CD14-positive monocyte (primary cell): ENCODE results near the gene SEMA3A. TPM values are rescaled to one million over a fixed set of nuclear protein-coding genes. Genes with fewer than 3 reads are reported as not detected.

Experiments used
- DNase-seq, 3 donors: peaks; one replicate each; pipeline ENCODE4 v3.0.0-alpha.2; 2011 to 2022
- H2AFZ ChIP-seq: 2 replicates; pipeline ENCODE4 v1.6.0; 2012; ENCODE audit warnings: mild to moderate bottlenecking, low read depth, low read length, inconsistent platforms; ENCODE audit not compliant: insufficient read depth, poor library complexity, severe bottlenecking
- H3K27ac ChIP-seq, 2 donors: 1 replicate in 1 of 2; 2 replicates in 1 of 2; pipeline ENCODE4 v1.5.1; 2012 to 2013; ENCODE audit warnings: low read length in 2 of 2, control low read depth in 1 of 2, inconsistent platforms in 1 of 2, low read depth in 1 of 2, mild to moderate bottlenecking in 1 of 2
- H3K27me3 ChIP-seq, 2 donors: one replicate each; pipeline versions ENCODE4 v1.6.0 to v1.6.1; 2011 to 2013; ENCODE audit warnings: low read length in 2 of 2; ENCODE audit not compliant: control insufficient read depth in 2 of 2, insufficient read depth in 2 of 2
- H3K36me3 ChIP-seq, 2 donors: replicated peaks in 1 of 2; 1 replicate in 1 of 2; 2 replicates in 1 of 2; pipeline versions ENCODE4 v1.5.1 to v1.6.1; 2012 to 2013; ENCODE audit warnings: low read length in 2 of 2, control low read depth in 1 of 2, inconsistent platforms in 1 of 2, mild to moderate bottlenecking in 1 of 2; ENCODE audit not compliant: insufficient read depth in 2 of 2, control insufficient read depth in 1 of 2
- H3K4me1 ChIP-seq, 2 donors: 1 replicate in 1 of 2; 2 replicates in 1 of 2; pipeline versions ENCODE4 v1.5.1 to v1.6.1; 2012 to 2013; ENCODE audit warnings: low read length in 2 of 2, control low read depth in 1 of 2, inconsistent platforms in 1 of 2, mild to moderate bottlenecking in 1 of 2, moderate library complexity in 1 of 2; ENCODE audit not compliant: insufficient read depth in 2 of 2, control insufficient read depth in 1 of 2
- H3K4me2 ChIP-seq: replicated peaks from 2 replicates; pipeline ENCODE3; 2012; ENCODE audit warnings: low read length, moderate library complexity, mild to moderate bottlenecking; ENCODE audit not compliant: poor library complexity, severe bottlenecking; ENCODE audit errors: extremely low read depth
- H3K4me3 ChIP-seq, 3 experiments: fragments of 200-600 bp in 1 of 3; sonication (generic) in 1 of 3; replicated peaks in 1 of 3; 1 replicate in 2 of 3; 2 replicates in 1 of 3; pipeline ENCODE4 v1.5.1; 2011 to 2013; ENCODE audit warnings: low read length in 3 of 3, mild to moderate bottlenecking in 3 of 3, control low read depth in 2 of 3, low read depth in 2 of 3, inconsistent platforms in 1 of 3, moderate library complexity in 1 of 3
- H3K79me2 ChIP-seq: 2 replicates; pipeline ENCODE4 v1.6.0; 2012; ENCODE audit warnings: mild to moderate bottlenecking, control low read depth, inconsistent platforms, low read length, moderate library complexity; ENCODE audit not compliant: insufficient read depth
- H3K9ac ChIP-seq: 2 replicates; pipeline ENCODE4 v1.6.0; 2017; ENCODE audit warnings: low read length, mild to moderate bottlenecking; ENCODE audit not compliant: insufficient read depth, poor library complexity, severe bottlenecking
- H3K9me3 ChIP-seq, 2 donors: replicated peaks in 1 of 2; 1 replicate in 1 of 2; 2 replicates in 1 of 2; pipeline versions ENCODE4 v1.5.1 to v1.6.1; 2012 to 2013; ENCODE audit warnings: low read length in 2 of 2, control low read depth in 1 of 2; ENCODE audit not compliant: control insufficient read depth in 1 of 2, insufficient read depth in 1 of 2
- H4K20me1 ChIP-seq: 2 replicates; pipeline ENCODE4 v1.6.0; 2012; ENCODE audit warnings: mild to moderate bottlenecking, low read length, control low read depth, moderate library complexity; ENCODE audit not compliant: insufficient read depth
- H3K27ac Mint-ChIP-seq, 7 donors: one replicate each; pipeline ENCODE4 v1.8.0; 2020; ENCODE audit warnings: mild to moderate bottlenecking in 7 of 7, mixed read lengths in 7 of 7, moderate library complexity in 6 of 7, inconsistent platforms in 2 of 7
- H3K27me3 Mint-ChIP-seq, 3 donors: one replicate each; pipeline ENCODE4 v1.8.0; 2021 to 2022; ENCODE audit warnings: low read depth in 3 of 3, mild to moderate bottlenecking in 3 of 3, mixed read lengths in 3 of 3, moderate library complexity in 3 of 3, inconsistent platforms in 1 of 3
- H3K36me3 Mint-ChIP-seq, 2 donors: one replicate each; pipeline ENCODE4 v1.8.0; 2020; ENCODE audit warnings: mixed read lengths in 2 of 2, inconsistent platforms in 1 of 2, mild to moderate bottlenecking in 1 of 2
- H3K4me1 Mint-ChIP-seq: one replicate; pipeline ENCODE4 v1.8.0; 2020; ENCODE audit warnings: mild to moderate bottlenecking, mixed read lengths
- H3K4me3 Mint-ChIP-seq, 2 donors: one replicate each; pipeline ENCODE4 v1.8.0; 2020; ENCODE audit warnings: mild to moderate bottlenecking in 2 of 2, mixed read lengths in 2 of 2, moderate library complexity in 1 of 2
- H3K9me3 Mint-ChIP-seq, 7 donors: one replicate each; pipeline ENCODE4 v1.8.0; 2020 to 2022; ENCODE audit warnings: mixed read lengths in 7 of 7, mild to moderate bottlenecking in 6 of 7, moderate library complexity in 6 of 7, inconsistent platforms in 2 of 7
- CTCF ChIP-seq: fragments of 200-600 bp; IDR thresholded peaks from one replicate; pipeline ENCODE4 v1.8.0; 2022; ENCODE audit warnings: antibody characterized with exemption, mild to moderate bottlenecking
- WGBS: methylation state at CpG from one replicate; pipeline ENCODE4 v1.1.5; 2013; ENCODE audit warnings: missing lambda C conversion rate; ENCODE audit not compliant: insufficient coverage; 5-methylcytosine and 5-hydroxymethylcytosine counted together
- intact Hi-C, 2 donors: fragments of 100-400 bp; cut with micrococcal nuclease; formaldehyde crosslinking; loops; one replicate each; pipeline versions ENCODE4 v1.15.0 to v1.15.1; 2023
- polyA plus RNA-seq, 3 donors: library from polyadenylated mRNA; depleted of rRNA in 1 of 3; unstranded in 2 of 3; stranded (reverse) in 1 of 3; fragments of 300-500 nt in 2 of 3; fragments of >200 nt in 1 of 3; fragmentation: Illumina TruSeq in 2 of 3; gene quantifications; 1 replicate in 2 of 3; 2 replicates in 1 of 3; pipeline ENCODE4 v1.2.3, GENCODE V29; 2012 to 2021

SEMA3A gene
- polyA plus RNA-seq, 3 donors, result 0.03 TPM; not detected in 2

DNA sequence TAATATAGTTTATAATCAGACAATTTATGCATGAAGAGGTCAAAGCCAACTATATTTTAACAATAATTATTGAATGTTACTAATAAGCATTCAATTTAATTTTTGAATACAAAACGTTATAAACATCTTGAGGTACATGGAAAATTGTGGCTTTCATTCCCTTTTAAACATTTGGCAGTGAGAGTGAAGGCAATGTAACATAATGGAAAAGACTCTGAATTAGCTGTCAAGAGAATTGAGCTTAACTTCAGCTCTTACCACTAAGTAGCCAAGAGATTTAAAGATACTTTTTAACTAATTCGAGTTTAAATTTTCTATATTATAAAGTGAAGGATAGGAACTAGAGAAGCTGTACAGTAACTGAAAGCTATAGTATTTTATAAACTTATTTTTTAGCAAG, 98.6 kb downstream of the SEMA3A start:
- H4K20me1 ChIP-seq, result no peaks in the 10 kb centered on the region
- TF ChIP-seq CTCF, result no peak
- no peak overlapping the region for H3K27ac Mint-ChIP-seq
- WGBS, result no CpG with 5 or more reads among the region's 2 CpGs
- intact Hi-C loops, result no loop called here
- H3K27me3 Mint-ChIP-seq, result no peaks in the 10 kb centered on the region
- H3K9me3 Mint-ChIP-seq, result peaks cover 0 to 3% (median 0%) of the 10 kb centered on the region in 7 donors
- H3K27ac ChIP-seq, result no peak overlapping the region
- H3K27me3 ChIP-seq, result no peaks in the 10 kb centered on the region
- H3K9me3 ChIP-seq, result no peaks in the 10 kb centered on the region
- H3K9ac ChIP-seq, result no peak overlapping the region
- no peak overlapping the region for H3K4me3 ChIP-seq
- H3K79me2 ChIP-seq, result no peaks in the 10 kb centered on the region
- H3K4me1 Mint-ChIP-seq, result peaks cover 5% of the 10 kb centered on the region
- no peak overlapping the region for H3K4me3 Mint-ChIP-seq
- H3K36me3 Mint-ChIP-seq, result no peaks in the 10 kb centered on the region
- no peak overlapping the region for H3K4me2 ChIP-seq
- no peaks in the 10 kb centered on the region for H3K4me1 ChIP-seq
- no peaks in the 10 kb centered on the region for H3K36me3 ChIP-seq
- no peak for DNase-seq
- no peak overlapping the region for H2AFZ ChIP-seq

DNA sequence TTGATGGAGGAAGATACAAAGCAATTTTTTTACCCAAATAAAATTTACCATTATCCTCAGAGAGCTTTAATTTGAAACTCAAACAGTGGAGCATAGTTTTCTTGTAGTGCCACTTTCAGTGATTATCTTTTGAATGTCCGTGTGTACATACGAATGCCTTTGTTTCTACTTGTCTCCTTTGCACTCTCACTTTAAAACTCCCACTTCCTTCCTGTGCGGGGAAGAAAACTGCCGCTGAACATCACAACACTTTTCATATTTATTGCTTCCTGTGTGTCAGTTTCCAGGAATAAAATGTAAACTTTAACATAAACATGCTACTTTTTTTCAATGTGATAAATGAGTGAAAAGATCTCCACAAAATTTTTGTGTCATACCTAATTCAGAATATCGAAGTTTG, 102.4 kb downstream of the SEMA3A start:
- Histone ChIP-seq H2AFZ (peak overlapping the region; percentile 61), H3K9me3 (no peaks in the 10 kb centered on the region), H3K4me3 (no peak overlapping the region), H3K27me3 (no peaks in the 10 kb centered on the region), H3K4me2 (peak overlapping the region; percentile 7), H4K20me1 (no peaks in the 10 kb centered on the region), H3K4me1 (no peaks in the 10 kb centered on the region), H3K27ac (no peak overlapping the region), H3K9ac (no peak overlapping the region), H3K79me2 (no peaks in the 10 kb centered on the region), H3K36me3 (no peaks in the 10 kb centered on the region)
- Mint-ChIP-seq H3K27ac (no peak overlapping the region), H3K36me3 (no peaks in the 10 kb centered on the region), H3K9me3 (peaks cover 0 to 2% (median 0%) of the 10 kb centered on the region in 7 donors), H3K4me3 (peak overlapping the region in 1 of 2 donors; percentile 31), H3K4me1 (peaks cover 5% of the 10 kb centered on the region), H3K27me3 (no peaks in the 10 kb centered on the region)
- WGBS, result 0% methylated on average over 2 of the region's 5 CpGs
- no peak for TF ChIP-seq CTCF
- intact Hi-C loops, result no loop called here
- DNase-seq, result no peak
